GM19351 (cell line): ENCODE data around the gene SRGAP3.

Source experiments
- ATAC-seq: cut with Tn5 transposase; IDR thresholded peaks from one replicate; pipeline ENCODE4 v1.9.1; 2021; ENCODE audit warnings: mild to moderate bottlenecking, moderate library complexity; ENCODE audit not compliant: unreplicated experiment

The SRGAP3 gene

GRCh38 chr3:9151240-9151639, 98.2 kb downstream of the SRGAP3 start:
- ATAC-seq = no peak

- no peak for ATAC-seq
Measured at GRCh38 chr3:9149566-9149965, 99.9 kb downstream of the SRGAP3 start.

- no peak for ATAC-seq
Measured at GRCh38 chr3:9147896-9148266, 101.6 kb downstream of the SRGAP3 start.

- peak; percentile 85 for ATAC-seq
Measured at GRCh38 chr3:9147215-9147895, 102.1 kb downstream of the SRGAP3 start.

- ATAC-seq = peak; percentile 57
Measured at GRCh38 chr3:9146367-9147071, 102.9 kb downstream of the SRGAP3 start.

- ATAC-seq = no peak
Measured at GRCh38 chr3:9143184-9143583, 106.3 kb downstream of the SRGAP3 start.

GRCh38 chr3:9142362-9142761, 107.1 kb downstream of the SRGAP3 start:
- ATAC-seq = no peak

- ATAC-seq = no peak
Measured at GRCh38 chr3:9141928-9142289, 107.5 kb downstream of the SRGAP3 start.

GRCh38 chr3:9139366-9139765, 110.1 kb downstream of the SRGAP3 start:
- no peak for ATAC-seq

GRCh38 chr3:9137676-9138075, 111.8 kb downstream of the SRGAP3 start:
- ATAC-seq = no peak

GRCh38 chr3:9136746-9137465, 112.5 kb downstream of the SRGAP3 start:
- ATAC-seq = no peak

- ATAC-seq = no peak
Measured at GRCh38 chr3:9135930-9136525, 113.4 kb downstream of the SRGAP3 start.

- ATAC-seq = no peak
Measured at GRCh38 chr3:9135526-9135925, 113.9 kb downstream of the SRGAP3 start.

- ATAC-seq = no peak
Measured at GRCh38 chr3:9133656-9134055, 115.8 kb downstream of the SRGAP3 start.

- no peak for ATAC-seq
Measured at GRCh38 chr3:9130345-9131305, 118.8 kb downstream of the SRGAP3 start.

- ATAC-seq = no peak
Measured at GRCh38 chr3:9129365-9129764, 120.1 kb downstream of the SRGAP3 start.

GRCh38 chr3:9125278-9125951, 124.0 kb downstream of the SRGAP3 start:
- no peak for ATAC-seq

- no peak for ATAC-seq
Measured at GRCh38 chr3:9124730-9125129, 124.7 kb downstream of the SRGAP3 start.

GRCh38 chr3:9123840-9124239, 125.6 kb downstream of the SRGAP3 start:
- no peak for ATAC-seq
